ENCODE measurements around the gene SLC25A34. TPM values are rescaled to one million over a fixed set of nuclear protein-coding genes. Genes with fewer than 3 reads are reported as not detected.

Gene SLC25A34
- total RNA-seq, 4 donors from 2014 or later = 1.3 to 4.3 (median 2.4) TPM

DNA sequence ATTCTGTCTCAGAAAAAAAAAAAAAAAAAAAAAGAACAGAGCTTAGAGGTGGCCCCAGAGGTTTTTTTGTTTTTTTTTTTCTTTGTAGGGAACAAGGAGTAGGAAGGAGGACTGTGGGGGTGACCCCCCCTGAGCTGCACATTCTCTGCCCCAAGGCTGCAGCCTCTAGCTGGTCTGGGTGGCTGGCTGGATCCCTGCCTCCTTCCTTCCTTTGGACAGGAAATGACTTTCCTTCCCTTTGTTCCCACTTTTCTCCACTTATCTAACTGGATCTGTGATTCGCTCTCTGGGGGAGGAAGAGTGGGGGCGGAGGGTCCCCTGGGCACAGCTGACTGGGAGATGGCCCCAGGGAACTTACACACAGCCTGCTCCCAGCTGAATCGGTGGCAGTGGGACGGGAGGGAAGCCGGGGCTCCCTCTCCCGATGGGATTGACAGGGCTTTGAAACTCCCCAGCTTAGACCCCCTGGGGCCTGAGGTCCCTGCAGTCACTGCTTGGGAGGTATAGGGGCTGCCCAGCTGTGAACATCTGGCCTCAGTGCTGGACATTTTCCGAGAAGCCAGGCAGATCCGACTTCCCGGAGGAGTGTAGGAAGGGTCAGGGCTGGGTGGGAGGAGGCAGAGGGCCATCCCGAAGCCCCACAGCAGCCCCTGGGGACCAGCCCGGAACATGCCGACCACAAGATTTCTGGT is 24.6 kb downstream of the SLC25A34 start:
- no peak for DNase-seq (ENCODE audit: low spot score in 2 of 2)

DNA sequence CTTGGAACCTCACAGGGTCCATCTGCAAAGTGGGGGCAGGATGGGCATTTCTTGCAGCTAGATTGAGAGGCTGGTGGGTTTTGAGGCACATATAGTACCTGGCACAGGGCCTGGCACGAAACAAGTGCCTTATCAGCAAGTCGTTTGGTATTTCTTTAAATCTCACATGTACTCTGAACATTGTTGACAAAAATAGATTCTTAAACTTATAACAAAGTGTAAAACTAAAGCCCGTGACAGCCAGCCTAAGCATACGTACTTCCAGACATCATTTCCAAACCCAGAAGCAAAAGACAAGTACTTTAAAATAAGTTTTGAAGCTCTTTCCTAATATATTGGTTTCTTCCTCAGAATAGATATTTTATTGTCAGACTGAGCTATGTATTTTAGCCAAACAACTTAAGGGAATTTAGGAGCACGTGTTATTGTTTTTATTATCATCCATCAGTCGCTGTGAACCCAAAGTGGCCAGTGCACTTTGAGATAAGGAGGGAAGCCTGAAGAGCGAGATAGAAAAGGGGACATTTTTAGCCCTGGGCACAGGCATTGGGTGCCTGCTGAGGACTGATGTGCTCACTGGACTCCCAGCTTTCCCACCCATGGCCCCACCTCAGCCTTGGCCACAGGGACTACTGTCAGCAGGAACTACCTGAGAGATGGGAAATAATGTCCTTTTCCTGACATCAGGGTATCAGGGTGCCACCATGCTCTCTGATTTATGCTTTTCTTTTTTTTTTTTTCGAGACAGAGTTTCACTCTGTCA is 25.5 kb downstream of the SLC25A34 start:
- Histone ChIP-seq H3K36me3 (peaks cover 11% of the 10 kb centered on the region), H3K9me3 (no peaks in the 10 kb centered on the region), H3K27ac (peak overlapping the region; percentile 60), H3K4me3 (no peak overlapping the region), H3K27me3 (peaks cover 7% of the 10 kb centered on the region), H3K4me1 (peaks cover 69% of the 10 kb centered on the region)
- no peak for DNase-seq (ENCODE audit: low spot score in 2 of 2)
- WGBS = 77% methylated on average over 8 of the region's 8 CpGs
- TF ChIP-seq POLR2AphosphoS5 (IDR thresholded peaks at IDR 0.05) (no peak), POLR2A (IDR thresholded peaks at IDR 0.05) (no peak), EP300 (IDR thresholded peaks at IDR 0.05) (no peak), CTCF (IDR thresholded peaks at IDR 0.05) (no peak)

More for the DNA sequence above, 24.6 kb downstream of the SLC25A34 start:
- peak overlapping the region; percentile 62 for H3K4me3 ChIP-seq
- peaks cover 7% of the 10 kb centered on the region for H3K27me3 ChIP-seq
- TF ChIP-seq CTCF (IDR thresholded peaks at IDR 0.05) (no peak), POLR2AphosphoS5 (IDR thresholded peaks at IDR 0.05) (no peak), POLR2A (IDR thresholded peaks at IDR 0.05) (no peak), EP300 (IDR thresholded peaks at IDR 0.05) (no peak)
- H3K9me3 ChIP-seq = no peaks in the 10 kb centered on the region
- 64% methylated on average over 9 of the region's 12 CpGs for WGBS
- peaks cover 69% of the 10 kb centered on the region for H3K4me1 ChIP-seq
- peaks cover 8% of the 10 kb centered on the region for H3K36me3 ChIP-seq
- H3K27ac ChIP-seq = peak overlapping the region; percentile 60

- 84% methylated on average over 10 of the region's 10 CpGs for WGBS
- H3K4me1 ChIP-seq = peaks cover 60% of the 10 kb centered on the region
- H3K27me3 ChIP-seq = peaks cover 7% of the 10 kb centered on the region
- peaks cover 12% of the 10 kb centered on the region for H3K36me3 ChIP-seq
- no peak overlapping the region for H3K27ac ChIP-seq
- TF ChIP-seq POLR2A (IDR thresholded peaks at IDR 0.05) (no peak), EP300 (IDR thresholded peaks at IDR 0.05) (no peak), POLR2AphosphoS5 (IDR thresholded peaks at IDR 0.05) (no peak), CTCF (IDR thresholded peaks at IDR 0.05) (no peak)
- DNase-seq (ENCODE audit: low spot score in 2 of 2) = no peak
- H3K4me3 ChIP-seq = no peak overlapping the region
- no peaks in the 10 kb centered on the region for H3K9me3 ChIP-seq
Measured at GRCh38 chr1:15762546-15762945, 26.5 kb downstream of the SLC25A34 start.

GRCh38 chr1:15764269-15764764 is 28.3 kb downstream of the SLC25A34 start:
- no peaks in the 10 kb centered on the region for H3K9me3 ChIP-seq
- peaks cover 28% of the 10 kb centered on the region for H3K36me3 ChIP-seq
- peaks cover 43% of the 10 kb centered on the region for H3K4me1 ChIP-seq
- peaks cover 2% of the 10 kb centered on the region for H3K27me3 ChIP-seq
- H3K4me3 ChIP-seq = no peak overlapping the region
- TF ChIP-seq POLR2AphosphoS5 (IDR thresholded peaks at IDR 0.05) (no peak), CTCF (IDR thresholded peaks at IDR 0.05) (no peak), POLR2A (IDR thresholded peaks at IDR 0.05) (no peak), EP300 (IDR thresholded peaks at IDR 0.05) (no peak)
- no peak overlapping the region for H3K27ac ChIP-seq
- WGBS = 44% methylated on average over 2 of the region's 10 CpGs
- no peak for DNase-seq (ENCODE audit: low spot score in 2 of 2)

DNA sequence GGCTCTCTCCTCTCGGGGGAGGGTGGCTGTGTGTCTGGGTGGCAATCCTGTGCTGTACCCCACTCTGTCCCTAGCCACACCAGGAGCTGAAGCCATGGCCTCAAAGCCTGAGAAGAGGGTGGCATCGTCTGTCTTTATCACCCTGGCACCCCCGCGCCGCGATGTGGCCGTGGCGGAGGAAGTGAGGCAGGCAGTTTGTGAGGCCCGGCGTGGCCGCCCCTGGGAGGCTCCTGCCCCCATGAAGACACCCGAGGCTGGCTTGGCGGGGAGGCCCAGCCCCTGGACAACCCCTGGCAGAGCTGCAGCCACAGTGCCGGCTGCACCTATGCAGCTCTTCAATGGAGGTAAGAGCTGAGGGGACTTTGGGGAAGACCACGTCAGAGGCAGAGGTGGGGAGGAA is 28.8 kb downstream of the SLC25A34 start:
- no peak overlapping the region for H3K27ac ChIP-seq

More for the DNA sequence above, 28.8 kb downstream of the SLC25A34 start:
- Histone ChIP-seq H3K9me3 (no peaks in the 10 kb centered on the region), H3K27me3 (peaks cover 2% of the 10 kb centered on the region), H3K4me3 (no peak overlapping the region), H3K4me1 (peaks cover 37% of the 10 kb centered on the region), H3K36me3 (peaks cover 28% of the 10 kb centered on the region)
- DNase-seq (ENCODE audit: low spot score in 2 of 2) = no peak
- TF ChIP-seq EP300 (IDR thresholded peaks at IDR 0.05) = no peak
- TF ChIP-seq POLR2AphosphoS5 (IDR thresholded peaks at IDR 0.05) = no peak
- no peak for TF ChIP-seq CTCF (IDR thresholded peaks at IDR 0.05)
- TF ChIP-seq POLR2A (IDR thresholded peaks at IDR 0.05) = no peak
- 90% methylated on average over 2 of the region's 15 CpGs for WGBS

All from suprapubic skin (tissue), 4 donors.